ENCODE measurements around the gene FOXO4. TPM values are rescaled to one million over a fixed set of nuclear protein-coding genes. Genes with fewer than 3 reads are reported as not detected.

FOXO4 gene
- total RNA-seq, 6 experiments from 2014 or later: 4.0 to 8.1 (median 6.0) TPM

DNA sequence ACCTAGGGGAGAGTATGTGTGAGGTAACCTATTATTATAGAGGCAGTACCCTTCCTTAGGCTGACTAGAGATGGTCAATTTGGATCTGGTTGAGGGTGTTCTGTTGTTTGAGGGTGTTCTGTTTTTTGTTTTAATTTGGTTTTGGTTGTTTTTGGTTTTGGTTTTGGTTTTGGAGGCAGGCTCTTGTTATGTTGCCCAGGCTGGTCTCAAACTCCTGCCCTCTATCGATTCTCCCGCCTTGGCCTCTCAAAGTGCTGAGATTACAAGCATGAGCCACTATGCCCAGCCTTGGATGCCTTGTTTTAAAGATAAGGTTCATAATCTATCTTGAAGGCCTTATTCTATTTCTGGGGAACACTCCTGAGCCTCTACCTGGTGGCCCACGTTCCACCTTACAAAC lies 10.0 kb downstream of the FOXO4 start:
- no peaks in the 10 kb centered on the region for H3K9me3 Mint-ChIP-seq
- H3K4me3 Mint-ChIP-seq: no peak overlapping the region
- no peak for TF ChIP-seq CTCF (IDR thresholded peaks at IDR 0.05)
- no peaks in the 10 kb centered on the region for H3K36me3 Mint-ChIP-seq (ENCODE audit: low read depth)
- no peak for DNase-seq
- peaks cover 8% of the 10 kb centered on the region; the same call in 1 of the 2 replicates for H3K4me1 Mint-ChIP-seq (ENCODE audit: low read depth)
- peaks cover 7% of the 10 kb centered on the region for H3K27me3 Mint-ChIP-seq (ENCODE audit: insufficient read depth)
- no peak overlapping the region for H3K27ac Mint-ChIP-seq

GRCh38 chrX:71106427-71106826 lies 10.8 kb downstream of the FOXO4 start, which contains the start of gene CXorf65:
CXorf65 (minus strand) TSS chrX:71106740; CDS start chrX:71106556, 184 bp downstream.
- Mint-ChIP-seq H3K4me3 (no peak within 1 kb of the TSS), H3K27ac (no peak within 1 kb of the TSS), H3K36me3 (ENCODE audit: low read depth) (no peaks in the 10 kb centered on the region), H3K4me1 (ENCODE audit: low read depth) (peaks cover 8% of the 10 kb centered on the region; the same call in 1 of the 2 replicates), H3K27me3 (ENCODE audit: insufficient read depth) (peaks cover 12% of the 10 kb centered on the region), H3K9me3 (no peaks in the 10 kb centered on the region)
- no peak for DNase-seq
- TF ChIP-seq CTCF (IDR thresholded peaks at IDR 0.05): no peak

- TF ChIP-seq CTCF (IDR thresholded peaks at IDR 0.05): no peak
- DNase-seq: no peak
- Mint-ChIP-seq H3K9me3 (no peaks in the 10 kb centered on the region), H3K36me3 (ENCODE audit: low read depth) (no peaks in the 10 kb centered on the region), H3K4me3 (no peak overlapping the region), H3K27ac (no peak overlapping the region), H3K27me3 (ENCODE audit: insufficient read depth) (peaks cover 16% of the 10 kb centered on the region), H3K4me1 (ENCODE audit: low read depth) (peaks cover 8% of the 10 kb centered on the region)
These were observed 11.6 kb downstream of the FOXO4 start for GRCh38 chrX:71107245-71107644.

- DNase-seq: no peak
- Mint-ChIP-seq H3K4me1 (ENCODE audit: low read depth) (peaks cover 8% of the 10 kb centered on the region), H3K4me3 (no peak overlapping the region), H3K27me3 (ENCODE audit: insufficient read depth) (peaks cover 16% of the 10 kb centered on the region), H3K9me3 (no peaks in the 10 kb centered on the region), H3K27ac (no peak overlapping the region), H3K36me3 (ENCODE audit: low read depth) (no peaks in the 10 kb centered on the region)
- TF ChIP-seq CTCF (IDR thresholded peaks at IDR 0.05): no peak
These were observed 12.2 kb downstream of the FOXO4 start for GRCh38 chrX:71107762-71108360.

DNA sequence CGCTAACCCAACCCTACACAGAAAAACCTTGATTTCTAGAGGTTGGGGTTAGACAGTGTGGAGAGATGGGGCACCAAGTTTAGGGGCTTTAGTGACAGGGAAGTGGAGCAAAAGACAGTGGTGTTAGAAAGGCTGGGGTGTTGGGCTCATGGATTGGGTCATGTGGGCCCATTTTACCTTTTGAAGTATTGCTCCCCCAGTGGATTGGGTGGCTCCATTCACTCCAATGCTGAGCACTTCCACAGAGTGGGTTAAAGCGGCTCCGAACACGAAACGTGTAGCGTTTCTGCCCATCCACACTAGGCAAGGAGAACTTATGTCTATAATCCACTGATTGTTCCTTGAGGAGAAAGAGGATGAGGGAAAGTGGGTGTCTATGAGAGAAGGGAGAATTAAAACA lies 13.4 kb downstream of the FOXO4 start:
- H3K9me3 Mint-ChIP-seq: no peaks in the 10 kb centered on the region
- H3K27me3 Mint-ChIP-seq (ENCODE audit: insufficient read depth): peaks cover 16% of the 10 kb centered on the region
- no peaks in the 10 kb centered on the region for H3K36me3 Mint-ChIP-seq (ENCODE audit: low read depth)
- H3K27ac Mint-ChIP-seq: no peak overlapping the region
- no peak overlapping the region for H3K4me3 Mint-ChIP-seq
- DNase-seq: no peak
- peaks cover 4% of the 10 kb centered on the region for H3K4me1 Mint-ChIP-seq (ENCODE audit: low read depth)
- TF ChIP-seq CTCF (IDR thresholded peaks at IDR 0.05): no peak

Measured in HFFc6 (cell line).